Breast epithelium (tissue), 4 donors: Measurements from ENCODE around the gene MZB1. TPM values are rescaled to one million over a fixed set of nuclear protein-coding genes. Genes with fewer than 3 reads are reported as not detected.
A peak's percentile ranks its signal among the peaks of the same experiment; 100 is the strongest.

Source experiments
- DNase-seq, 2 donors: peaks; one replicate each; pipeline ENCODE4 v3.0.0-alpha.2; 2019; ENCODE audit warnings: low spot score in 2 of 2
- H3K27ac ChIP-seq, 2 donors: fragments of 200-600 bp; sonication (generic) in 1 of 2; one replicate each; pipeline ENCODE4 v1.5.1; 2016 to 2019; ENCODE audit warnings: mild to moderate bottlenecking in 1 of 2
- H3K27me3 ChIP-seq, 2 donors: fragments of 200-600 bp; sonication (generic) in 1 of 2; one replicate each; pipeline versions ENCODE4 v1.5.1 to v1.6.0; 2017 to 2019; ENCODE audit warnings: control low read depth in 1 of 2, mild to moderate bottlenecking in 1 of 2
- H3K36me3 ChIP-seq: fragments of 200-600 bp; one replicate; pipeline ENCODE4 v1.5.1; 2019
- H3K4me1 ChIP-seq, 2 donors: fragments of 200-600 bp; sonication (generic); one replicate each; pipeline ENCODE4 v1.5.1; 2016 to 2019; ENCODE audit warnings: control low read depth in 1 of 2
- H3K4me3 ChIP-seq, 3 donors: fragments of 200-600 bp; sonication (generic); 1 replicate in 2 of 3; 2 replicates in 1 of 3; pipeline ENCODE4 v1.5.1; 2016 to 2019; ENCODE audit warnings: mild to moderate bottlenecking in 3 of 3, moderate library complexity in 2 of 3
- H3K9me3 ChIP-seq, 2 donors: fragments of 200-600 bp; sonication (generic) in 1 of 2; one replicate each; pipeline ENCODE4 v1.5.1; 2016 to 2019; ENCODE audit warnings: control low read depth in 1 of 2
- CTCF ChIP-seq, 3 donors: fragments of 450-650 bp; IDR thresholded peaks; one replicate each; pipeline ENCODE4 v1.5.1; 2016 to 2017; ENCODE audit warnings: antibody characterized with exemption in 3 of 3, mild to moderate bottlenecking in 3 of 3, moderate library complexity in 3 of 3
- POLR2A ChIP-seq: fragments of 450-650 bp; IDR thresholded peaks from one replicate; pipeline ENCODE4 v1.6.1; 2016; ENCODE audit warnings: antibody characterized with exemption, mild to moderate bottlenecking, moderate library complexity
- POLR2AphosphoS5 ChIP-seq, 3 donors: sonication (generic); formaldehyde crosslinking; IDR thresholded peaks; one replicate each; pipeline ENCODE4 v1.6.1; 2017; ENCODE audit warnings: antibody characterized with exemption in 3 of 3
- intact Hi-C: fragments of 100-400 bp; cut with DNase I; formaldehyde crosslinking; loops from one replicate; pipeline ENCODE4 v1.15.1; 2023; ENCODE audit warnings: low total_unique reads
- total RNA-seq, 3 donors: library from RNA; depleted of rRNA; stranded (reverse); fragments of >200 nt; gene quantifications; one replicate each; pipeline ENCODE4 v1.1.0, GENCODE V29; 2016

MZB1 gene
- total RNA-seq, 3 donors from 2014 or later, result 8.6 to 35.4 TPM; not detected in 1

GRCh38 chr5:139394654-139395566 is 5.2 kb upstream of the MZB1 start, which contains the start of gene PROB1:
PROB1 (minus strand) TSS chr5:139395104; CDS start chr5:139395081, 23 bp downstream.
- H3K4me1 ChIP-seq, result peaks cover 3 to 10% of the 10 kb centered on the region in 2 donors
- no peaks in the 10 kb centered on the region for H3K36me3 ChIP-seq
- H3K9me3 ChIP-seq, result no peaks in the 10 kb centered on the region
- peak within 1 kb of the TSS; percentile 37 to 68 (median 53) for H3K4me3 ChIP-seq
- intact Hi-C loops, result loop anchor here (10.0 kb wide), 1 partner anchor 100 kb away; the partner anchor contains the start of gene MATR3
- H3K27me3 ChIP-seq, result peaks cover 0 to 3% of the 10 kb centered on the region in 2 donors
- TF ChIP-seq POLR2A, result no peak
- no peak for TF ChIP-seq POLR2AphosphoS5 (IDR thresholded peaks at IDR 0.05)
- no peak for TF ChIP-seq CTCF (IDR thresholded peaks at IDR 0.05)
- H3K27ac ChIP-seq, result peak within 1 kb of the TSS in 1 of 2 donors; percentile 62
- no peak for DNase-seq

- peak overlapping the region; percentile 37 to 68 (median 53) for H3K4me3 ChIP-seq
- peak overlapping the region in 1 of 2 donors; percentile 62 for H3K27ac ChIP-seq
- H3K9me3 ChIP-seq, result no peaks in the 10 kb centered on the region
- H3K36me3 ChIP-seq, result no peaks in the 10 kb centered on the region
- no peak for DNase-seq
- intact Hi-C loops, result loop anchor here (10.0 kb wide), 1 partner anchor 99 kb away; the partner anchor contains the start of gene MATR3
- H3K27me3 ChIP-seq, result peaks cover 0 to 3% of the 10 kb centered on the region in 2 donors
- peaks cover 3 to 10% of the 10 kb centered on the region in 2 donors for H3K4me1 ChIP-seq
- TF ChIP-seq POLR2AphosphoS5 (IDR thresholded peaks at IDR 0.05) (no peak), POLR2A (no peak), CTCF (IDR thresholded peaks at IDR 0.05) (peak in 1 of 3 donors; percentile 21)
Measured at GRCh38 chr5:139394123-139394653, 4.5 kb upstream of the MZB1 start.

GRCh38 chr5:139393497-139394122 is 3.9 kb upstream of the MZB1 start:
- TF ChIP-seq POLR2AphosphoS5 (IDR thresholded peaks at IDR 0.05) (no peak), CTCF (IDR thresholded peaks at IDR 0.05) (no peak), POLR2A (no peak)
- intact Hi-C loops, result loop anchor here (10.0 kb wide), 1 partner anchor 99 kb away; the partner anchor contains the start of gene MATR3
- no peak for DNase-seq
- Histone ChIP-seq H3K27me3 (peaks cover 0 to 3% of the 10 kb centered on the region in 2 donors), H3K9me3 (no peaks in the 10 kb centered on the region), H3K4me1 (peaks cover 3 to 10% of the 10 kb centered on the region in 2 donors), H3K36me3 (no peaks in the 10 kb centered on the region), H3K27ac (peak overlapping the region in 1 of 2 donors; percentile 62), H3K4me3 (peak overlapping the region; percentile 37 to 68 (median 53))

- intact Hi-C loops, result loop anchor here (10.0 kb wide), 1 partner anchor 98 kb away; the partner anchor contains the start of gene MATR3
- H3K4me1 ChIP-seq, result peaks cover 3 to 16% of the 10 kb centered on the region in 2 donors
- peak overlapping the region; percentile 45 to 88 for H3K27ac ChIP-seq
- H3K9me3 ChIP-seq, result no peaks in the 10 kb centered on the region
- TF ChIP-seq CTCF (IDR thresholded peaks at IDR 0.05) (peak in 2 of 3 donors; percentile 40 to 46), POLR2A (no peak), POLR2AphosphoS5 (IDR thresholded peaks at IDR 0.05) (no peak)
- peak overlapping the region; percentile 37 to 68 (median 53) for H3K4me3 ChIP-seq
- H3K36me3 ChIP-seq, result no peaks in the 10 kb centered on the region
- DNase-seq, result no peak
- H3K27me3 ChIP-seq, result peaks cover 0 to 3% of the 10 kb centered on the region in 2 donors
Measured at GRCh38 chr5:139392678-139393496, 3.2 kb upstream of the MZB1 start.
